Ramos (cell line): ENCODE results near the gene TTC33.
"Not testable (repeated sequence)": the region's sequence is repeated elsewhere in the genome, so short reads cannot be mapped to it uniquely, and the experiment has no call there.

Experiments used
- in situ Hi-C: fragments of 300-500 bp; cut with MboI; formaldehyde crosslinking; loops from one replicate; pipeline ENCODE4 v1.14.3; 2022; ENCODE audit warnings: low sequenced_read_pairs; ENCODE audit not compliant: unreplicated experiment

TTC33 gene

DNA sequence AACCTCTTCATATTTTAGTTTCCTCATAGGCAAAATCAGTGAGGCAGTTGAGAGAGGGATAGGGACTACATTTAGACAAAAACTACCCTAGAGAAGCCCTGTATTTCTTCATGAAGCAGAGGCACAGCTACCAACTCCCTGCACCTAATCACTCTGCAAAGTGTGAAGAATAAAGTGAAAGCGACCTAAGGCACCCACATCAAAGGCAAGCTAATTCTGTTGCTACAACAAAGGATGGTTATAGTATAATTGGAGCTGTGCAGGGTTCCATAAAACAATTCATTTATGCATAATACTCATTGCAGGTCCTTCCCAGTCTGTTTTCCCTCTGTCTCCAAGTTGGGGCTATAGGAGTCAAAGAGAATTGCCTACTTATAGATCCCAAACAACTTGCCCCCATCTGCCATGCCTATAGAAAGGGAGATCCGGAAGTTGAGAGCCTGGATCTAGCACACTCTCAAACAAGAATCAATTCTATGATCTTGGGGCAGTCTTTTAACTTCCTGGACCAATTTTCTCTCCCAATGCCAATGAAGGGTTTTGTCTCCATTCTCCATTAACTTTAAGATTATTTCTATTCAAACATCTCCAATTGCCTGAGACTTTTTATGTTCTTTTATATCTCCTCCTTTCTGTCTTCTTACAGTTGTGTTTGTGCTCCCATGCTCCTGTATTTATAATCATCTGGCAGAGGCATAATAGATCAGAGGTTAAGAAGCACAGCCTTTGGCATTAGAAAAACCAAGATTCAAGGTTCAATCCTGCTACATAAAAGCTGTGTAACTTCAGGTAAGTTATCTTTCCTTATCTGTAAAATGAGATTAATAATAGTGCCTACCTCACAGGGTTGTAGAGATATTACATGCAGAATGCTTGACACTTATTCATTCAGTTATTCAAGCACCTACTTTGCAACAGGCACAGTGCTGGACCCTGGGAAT, 132.0 kb downstream of the TTC33 start:
- in situ Hi-C loops, result no loop called here

DNA sequence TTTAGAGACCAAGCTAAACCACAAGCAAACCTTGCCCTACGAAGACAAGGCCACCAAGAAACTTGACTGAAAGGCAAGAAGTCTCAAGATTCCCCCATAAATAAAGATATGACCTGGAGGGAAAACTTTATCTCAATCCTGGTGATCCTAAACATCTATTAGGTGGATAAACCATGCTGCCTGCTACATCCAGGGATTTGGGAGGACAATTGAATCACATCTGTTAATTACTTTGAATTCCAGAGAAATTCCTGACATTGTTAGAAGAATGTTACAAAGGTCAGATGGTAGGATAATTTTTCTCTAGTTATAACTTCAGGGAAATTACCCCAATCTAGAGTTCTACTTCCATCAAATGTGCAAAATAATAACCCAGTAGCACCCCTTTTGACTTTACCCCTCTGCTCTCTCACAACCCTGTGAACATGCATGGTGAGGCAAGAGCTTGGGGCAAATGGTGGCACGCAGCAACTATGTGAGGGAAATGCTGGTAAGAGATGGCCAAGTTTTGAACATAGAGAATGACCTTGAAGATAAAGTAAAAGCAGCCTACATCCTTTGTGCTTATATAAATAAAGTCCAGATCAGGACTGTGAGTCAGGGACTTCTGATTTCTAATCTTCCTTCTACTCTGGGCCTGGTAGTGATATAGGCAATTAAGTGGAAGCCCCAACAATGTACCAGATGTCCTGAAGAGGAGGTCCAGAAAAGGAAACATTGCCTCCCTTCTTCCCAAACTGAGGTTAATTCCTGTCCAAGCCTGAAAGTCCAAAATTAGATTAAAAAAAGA, 133.1 kb downstream of the TTC33 start:
- in situ Hi-C loops, result no loop called here

GRCh38 chr5:40619421-40619820, 136.3 kb downstream of the TTC33 start:
- in situ Hi-C loops, result no loop called here

DNA sequence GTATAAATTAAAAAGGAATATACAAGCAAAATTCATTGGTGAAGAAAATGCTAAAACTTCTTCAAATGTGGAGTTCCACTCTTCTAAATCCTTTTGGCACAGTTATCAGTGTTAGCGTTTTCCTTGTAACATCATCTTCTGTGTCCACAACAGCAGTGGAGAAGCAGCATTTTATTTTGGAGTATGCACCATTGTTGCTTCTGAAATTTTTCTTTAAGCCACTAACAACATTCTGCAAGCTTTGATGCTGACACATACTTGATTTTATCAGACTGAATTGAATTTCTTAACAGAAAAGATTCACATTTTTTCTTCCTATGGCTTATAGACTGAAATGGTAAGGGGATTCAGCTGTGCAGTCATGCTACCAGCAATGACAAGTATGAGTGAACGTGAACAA, 136.8 kb downstream of the TTC33 start:
- in situ Hi-C loops, result no loop called here

DNA sequence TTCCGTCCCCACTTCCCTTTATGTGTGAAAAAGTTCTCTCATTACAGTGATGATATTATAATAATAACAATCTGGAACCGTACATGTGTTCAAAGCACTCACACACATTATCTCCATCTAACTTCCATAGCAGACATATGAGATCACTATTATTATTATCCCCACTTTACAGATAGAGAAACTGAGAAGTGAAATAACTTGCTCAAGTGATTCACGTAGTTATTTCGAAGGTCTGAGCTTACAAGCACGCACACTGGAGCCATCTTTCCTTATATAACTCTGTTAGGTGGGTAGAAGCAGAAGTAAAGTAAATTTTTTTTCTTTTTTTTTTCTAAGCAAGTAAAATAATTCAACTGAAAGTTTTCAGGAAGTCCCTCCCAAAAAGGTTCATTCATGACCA, 139.0 kb downstream of the TTC33 start:
- in situ Hi-C loops, result no loop called here

DNA sequence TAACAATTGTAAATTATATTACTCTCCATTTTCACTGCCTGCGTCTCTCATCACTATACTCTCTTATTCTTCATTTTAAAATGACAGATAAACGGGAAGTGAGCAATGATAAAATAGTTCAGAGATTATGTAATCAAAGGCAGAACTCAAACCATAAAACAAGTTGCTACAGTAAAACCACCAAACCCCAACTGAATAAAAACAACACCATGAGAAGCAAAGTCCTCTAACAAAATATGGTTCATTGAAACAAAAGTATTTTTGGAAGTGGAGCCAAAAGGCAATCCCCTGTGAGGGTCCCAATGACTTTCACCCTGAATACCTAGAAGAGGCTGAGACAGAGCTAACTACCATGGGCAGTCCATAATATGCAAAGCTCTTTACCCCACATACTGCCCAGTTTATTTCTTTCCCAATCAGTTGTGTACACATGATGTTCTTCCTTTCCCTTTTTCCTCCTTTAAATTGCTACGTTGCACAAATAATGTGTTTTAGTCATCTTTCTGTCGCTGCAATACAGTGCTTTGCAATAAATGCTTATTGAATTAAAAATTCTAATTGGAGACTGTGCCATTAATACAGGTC, 140.1 kb downstream of the TTC33 start:
- in situ Hi-C loops, result no loop called here

DNA sequence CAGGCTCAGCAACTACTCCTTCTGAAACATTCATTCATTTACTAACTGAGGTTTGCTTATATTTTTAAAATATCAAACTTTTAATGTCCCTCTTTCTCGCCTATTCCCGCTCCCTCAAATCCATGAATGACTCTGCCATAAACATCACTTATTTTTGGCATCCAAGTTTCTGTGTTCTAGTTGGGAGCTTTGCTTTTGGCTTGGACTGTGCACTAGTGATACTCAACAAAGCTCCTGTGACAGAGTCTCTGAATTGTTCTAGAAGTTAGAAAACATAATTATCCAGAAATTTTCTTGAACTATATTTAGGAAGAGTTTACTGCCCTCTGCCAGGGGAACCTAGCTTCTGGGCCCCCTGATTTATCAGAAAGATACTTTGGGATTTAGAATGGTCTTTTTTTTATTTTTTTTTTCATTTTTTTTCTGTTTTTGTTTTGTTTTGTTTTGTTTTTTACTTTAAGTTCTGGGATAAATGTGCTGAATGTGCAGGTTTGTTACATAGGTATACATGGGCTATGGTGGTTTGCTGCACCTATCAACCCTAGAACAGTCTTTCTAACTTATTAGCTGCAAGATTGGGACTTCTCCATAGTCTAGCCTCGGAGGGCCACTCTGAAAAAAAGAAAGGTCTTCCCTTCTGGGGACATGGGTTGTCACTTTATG, 140.7 kb downstream of the TTC33 start:
- in situ Hi-C loops, result no loop called here

- in situ Hi-C loops, result no loop called here
These were observed 141.3 kb downstream of the TTC33 start for GRCh38 chr5:40614466-40614865.

DNA sequence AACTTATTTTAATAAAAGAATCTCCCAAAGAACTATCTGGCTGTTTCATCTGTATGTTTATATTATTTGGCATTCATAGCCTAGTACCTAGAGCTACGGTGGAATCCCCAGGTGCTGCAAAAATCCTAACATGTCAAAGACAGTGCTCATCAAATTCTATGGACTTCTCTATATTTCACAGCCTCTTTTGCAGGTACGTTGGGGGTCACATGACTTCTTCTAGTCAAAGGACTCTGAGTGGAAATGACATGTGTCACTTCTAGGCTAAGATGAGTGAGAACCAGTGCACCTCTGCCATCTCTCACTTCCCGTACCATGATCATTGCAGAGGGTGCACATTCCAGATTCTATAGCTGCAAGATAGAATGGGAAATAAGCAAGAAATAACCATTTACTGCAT, 148.6 kb downstream of the TTC33 start:
- in situ Hi-C loops, result no loop called here

DNA sequence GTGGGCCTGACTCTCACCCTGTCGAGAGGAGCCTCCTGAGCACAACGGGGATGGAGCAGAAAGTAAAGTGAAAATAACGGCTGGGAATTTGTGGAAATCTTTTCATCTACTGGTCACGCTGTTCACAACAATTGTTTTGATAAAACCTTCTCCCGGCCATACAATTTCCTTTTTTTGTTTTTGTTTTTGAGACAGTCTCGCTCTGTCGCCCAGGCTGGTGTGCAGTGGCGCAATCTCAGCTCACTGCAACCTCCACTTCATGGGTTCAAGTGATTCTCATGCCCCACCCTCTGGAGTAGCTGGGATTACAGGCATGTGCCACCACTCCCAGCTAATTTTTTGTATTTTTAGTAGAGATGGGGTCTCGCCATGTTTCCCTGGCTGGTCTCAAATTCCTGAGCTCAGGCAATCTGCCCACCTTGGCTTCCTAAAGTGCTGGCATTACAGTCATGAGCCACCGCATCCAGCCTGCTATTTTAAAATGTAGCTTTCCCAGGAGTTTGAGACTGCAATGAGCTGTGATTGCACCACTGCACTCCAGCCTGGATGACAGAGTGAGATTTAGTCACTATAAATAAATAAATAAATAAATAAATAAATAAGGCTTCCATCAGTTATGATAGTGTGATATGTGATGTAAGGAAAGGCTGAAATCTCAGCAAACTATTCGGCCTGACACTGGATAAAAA, 149.5 kb downstream of the TTC33 start:
- in situ Hi-C loops, result no loop called here

DNA sequence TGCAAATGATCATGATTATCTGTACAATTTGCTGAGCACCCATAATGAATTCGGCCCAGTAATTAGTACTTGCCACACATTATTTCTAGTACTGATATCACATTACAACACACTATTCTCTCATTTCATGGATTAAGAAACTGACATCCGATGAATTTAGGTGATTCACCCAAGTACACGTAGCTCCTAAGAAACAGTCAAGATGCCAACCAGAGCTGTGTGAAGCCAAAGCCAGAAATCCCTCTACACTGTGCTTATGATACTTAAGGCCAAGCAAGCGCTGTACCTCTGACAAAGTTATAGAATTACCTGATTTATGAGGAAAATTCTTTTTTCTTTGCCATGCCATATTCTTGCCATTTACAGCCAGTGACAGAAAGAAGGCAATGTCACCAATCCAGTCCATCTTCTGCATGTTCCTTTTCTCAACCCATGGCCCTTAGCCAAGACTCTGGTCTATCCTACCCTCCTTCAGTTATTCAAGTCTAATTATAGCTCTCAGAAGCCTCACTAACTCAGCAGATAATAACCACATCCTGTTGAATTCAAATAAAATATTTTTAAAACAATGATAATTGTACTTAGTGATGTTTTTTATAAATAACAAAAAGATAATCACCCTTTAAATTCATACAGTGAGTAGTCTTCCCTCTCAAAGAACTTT, 150.3 kb downstream of the TTC33 start:
- in situ Hi-C loops, result no loop called here

DNA sequence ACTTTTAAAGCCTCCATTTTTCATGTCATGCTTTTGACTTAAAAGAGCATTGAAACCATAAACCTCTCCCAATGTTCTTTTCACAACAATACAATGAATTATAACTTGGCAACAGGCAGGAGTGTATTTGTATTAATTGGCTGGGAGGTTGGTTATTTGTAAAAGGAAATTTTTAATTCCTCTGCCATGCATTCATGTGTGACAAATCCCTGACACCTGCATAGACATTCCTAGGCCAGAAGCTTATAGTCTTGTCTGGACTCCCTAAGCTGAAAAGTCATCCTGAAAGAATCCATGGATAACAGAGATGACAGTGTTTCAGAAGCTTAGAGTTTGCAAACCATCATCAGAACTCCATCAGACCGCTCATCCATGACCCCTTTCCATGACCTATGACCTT, 152.4 kb downstream of the TTC33 start:
- in situ Hi-C loops, result no loop called here

DNA sequence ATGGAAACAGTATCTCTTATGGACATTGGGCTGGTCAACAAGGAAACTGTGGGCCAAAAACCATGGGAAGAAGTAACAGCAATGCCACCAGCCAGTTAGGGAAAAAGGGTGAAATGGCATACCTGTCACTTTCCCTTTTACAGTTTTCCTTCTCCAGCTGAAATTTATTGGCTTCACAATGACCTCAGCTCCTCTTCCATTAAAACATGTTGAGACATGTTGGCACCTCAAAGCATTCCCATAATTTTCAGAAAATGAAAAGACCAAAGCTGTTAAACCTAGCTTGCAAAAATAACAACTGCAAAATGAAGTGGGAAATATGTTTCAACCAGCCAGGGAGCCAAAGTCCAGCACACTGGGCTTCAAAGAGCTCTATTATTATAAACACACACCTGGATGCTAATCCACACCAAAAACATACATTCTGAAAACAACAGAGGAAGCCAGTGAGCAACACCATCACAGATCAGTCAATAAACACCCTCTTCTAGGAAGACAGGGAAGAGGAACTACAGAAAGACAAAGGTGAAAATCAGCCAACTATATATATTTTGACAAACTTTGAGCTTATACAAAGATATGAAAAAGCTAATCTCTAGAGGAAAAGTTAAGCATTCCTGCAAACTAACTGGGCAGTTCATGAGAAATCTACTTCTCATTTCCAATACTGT, 154.4 kb downstream of the TTC33 start:
- in situ Hi-C loops, result no loop called here

DNA sequence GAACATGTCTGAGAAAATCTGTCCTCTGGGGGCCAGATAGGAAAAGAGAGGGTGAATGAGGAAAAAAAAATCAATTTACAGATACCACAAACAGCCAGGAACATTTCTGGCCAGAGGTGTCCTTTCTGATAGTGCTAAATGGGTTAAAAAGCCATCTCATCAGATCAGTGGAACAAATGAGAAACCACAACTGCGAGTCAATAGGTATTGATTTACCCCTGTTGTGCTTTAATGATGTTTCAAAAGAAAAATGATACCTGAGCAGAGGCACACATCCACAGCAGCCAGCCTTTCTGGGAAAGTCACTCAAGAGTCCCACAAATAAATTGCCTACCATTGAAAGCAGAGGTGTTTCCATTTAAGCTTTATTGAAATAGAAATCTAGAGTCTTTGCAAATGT, 155.4 kb downstream of the TTC33 start:
- in situ Hi-C loops, result no loop called here

- in situ Hi-C loops, result no loop called here
These were observed 156.1 kb downstream of the TTC33 start for GRCh38 chr5:40599676-40600075.

- in situ Hi-C loops, result no loop called here
These were observed 160.9 kb downstream of the TTC33 start for GRCh38 chr5:40594811-40595210.

GRCh38 chr5:40591727-40592396, 163.9 kb downstream of the TTC33 start:
- in situ Hi-C loops, result not testable (repeated sequence)

DNA sequence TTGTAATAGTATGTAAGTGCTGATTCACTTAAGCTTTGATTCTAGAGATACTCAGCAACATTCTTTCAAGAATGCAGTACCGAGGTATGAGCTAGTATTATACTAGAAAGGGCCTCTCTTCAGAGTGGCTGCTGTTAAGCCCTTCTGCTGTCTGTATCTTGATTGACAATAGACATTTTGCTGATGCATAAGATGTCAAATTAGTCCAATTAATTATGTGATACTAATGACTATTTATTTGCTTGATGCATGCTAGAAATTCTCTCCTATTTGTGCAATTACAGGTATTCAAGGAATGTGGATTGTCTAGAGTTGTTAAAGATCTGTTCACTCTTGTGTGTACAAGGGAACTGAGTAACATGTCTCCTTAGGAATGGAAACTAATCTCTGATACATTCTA, 168.4 kb downstream of the TTC33 start:
- in situ Hi-C loops, result no loop called here
